Tibial nerve (tissue), 4 donors: ENCODE measurements around the gene IL1RAPL2.
"Not testable (repeated sequence)": the region's sequence is repeated elsewhere in the genome, so short reads cannot be mapped to it uniquely, and the experiment has no call there.

Source experiments
- CTCF ChIP-seq, 5 experiments: fragments of 200-600 bp in 3 of 5; fragments of 450-650 bp in 2 of 5; sonication (generic) in 3 of 5; IDR thresholded peaks; one replicate each; pipeline ENCODE4 v1.5.1; 2016 to 2019; ENCODE audit warnings: antibody characterized with exemption in 5 of 5, mild to moderate bottlenecking in 3 of 5, moderate library complexity in 2 of 5
- EP300 ChIP-seq, 2 donors: sonication (generic); formaldehyde crosslinking; IDR thresholded peaks; one replicate each; pipeline ENCODE4 v1.6.1; 2017; ENCODE audit warnings: antibody characterized with exemption in 2 of 2, mild to moderate bottlenecking in 1 of 2
- POLR2A ChIP-seq, 2 donors: fragments of 450-650 bp; IDR thresholded peaks; one replicate each; pipeline ENCODE4 v1.6.1; 2017; ENCODE audit warnings: antibody characterized with exemption in 2 of 2, mild to moderate bottlenecking in 2 of 2, moderate library complexity in 2 of 2

GRCh38 chrX:105796877-105797276, 1230.9 kb downstream of the IL1RAPL2 start:
- TF ChIP-seq CTCF, POLR2A, EP300 (IDR thresholded peaks at IDR 0.05): not testable (repeated sequence)
